CD14-positive monocyte (primary cell): ENCODE data around the gene METTL25. TPM values are rescaled to one million over a fixed set of nuclear protein-coding genes. Genes with fewer than 3 reads are reported as not detected.

Experiments used
- DNase-seq, 3 donors: peaks; one replicate each; pipeline ENCODE4 v3.0.0-alpha.2; 2011 to 2022
- H2AFZ ChIP-seq: 2 replicates; pipeline ENCODE4 v1.6.0; 2012; ENCODE audit warnings: mild to moderate bottlenecking, low read depth, low read length, inconsistent platforms; ENCODE audit not compliant: insufficient read depth, poor library complexity, severe bottlenecking
- H3K27ac ChIP-seq, 2 donors: 1 replicate in 1 of 2; 2 replicates in 1 of 2; pipeline ENCODE4 v1.5.1; 2012 to 2013; ENCODE audit warnings: low read length in 2 of 2, control low read depth in 1 of 2, inconsistent platforms in 1 of 2, low read depth in 1 of 2, mild to moderate bottlenecking in 1 of 2
- H3K27me3 ChIP-seq, 2 donors: one replicate each; pipeline versions ENCODE4 v1.6.0 to v1.6.1; 2011 to 2013; ENCODE audit warnings: low read length in 2 of 2; ENCODE audit not compliant: control insufficient read depth in 2 of 2, insufficient read depth in 2 of 2
- H3K36me3 ChIP-seq, 2 donors: replicated peaks in 1 of 2; 1 replicate in 1 of 2; 2 replicates in 1 of 2; pipeline versions ENCODE4 v1.5.1 to v1.6.1; 2012 to 2013; ENCODE audit warnings: low read length in 2 of 2, control low read depth in 1 of 2, inconsistent platforms in 1 of 2, mild to moderate bottlenecking in 1 of 2; ENCODE audit not compliant: insufficient read depth in 2 of 2, control insufficient read depth in 1 of 2
- H3K4me1 ChIP-seq, 2 donors: 1 replicate in 1 of 2; 2 replicates in 1 of 2; pipeline versions ENCODE4 v1.5.1 to v1.6.1; 2012 to 2013; ENCODE audit warnings: low read length in 2 of 2, control low read depth in 1 of 2, inconsistent platforms in 1 of 2, mild to moderate bottlenecking in 1 of 2, moderate library complexity in 1 of 2; ENCODE audit not compliant: insufficient read depth in 2 of 2, control insufficient read depth in 1 of 2
- H3K4me2 ChIP-seq: replicated peaks from 2 replicates; pipeline ENCODE3; 2012; ENCODE audit warnings: low read length, moderate library complexity, mild to moderate bottlenecking; ENCODE audit not compliant: poor library complexity, severe bottlenecking; ENCODE audit errors: extremely low read depth
- H3K4me3 ChIP-seq, 3 experiments: fragments of 200-600 bp in 1 of 3; sonication (generic) in 1 of 3; replicated peaks in 1 of 3; 1 replicate in 2 of 3; 2 replicates in 1 of 3; pipeline ENCODE4 v1.5.1; 2011 to 2013; ENCODE audit warnings: low read length in 3 of 3, mild to moderate bottlenecking in 3 of 3, control low read depth in 2 of 3, low read depth in 2 of 3, inconsistent platforms in 1 of 3, moderate library complexity in 1 of 3
- H3K79me2 ChIP-seq: 2 replicates; pipeline ENCODE4 v1.6.0; 2012; ENCODE audit warnings: mild to moderate bottlenecking, control low read depth, inconsistent platforms, low read length, moderate library complexity; ENCODE audit not compliant: insufficient read depth
- H3K9ac ChIP-seq: 2 replicates; pipeline ENCODE4 v1.6.0; 2017; ENCODE audit warnings: low read length, mild to moderate bottlenecking; ENCODE audit not compliant: insufficient read depth, poor library complexity, severe bottlenecking
- H3K9me3 ChIP-seq, 2 donors: replicated peaks in 1 of 2; 1 replicate in 1 of 2; 2 replicates in 1 of 2; pipeline versions ENCODE4 v1.5.1 to v1.6.1; 2012 to 2013; ENCODE audit warnings: low read length in 2 of 2, control low read depth in 1 of 2; ENCODE audit not compliant: control insufficient read depth in 1 of 2, insufficient read depth in 1 of 2
- H4K20me1 ChIP-seq: 2 replicates; pipeline ENCODE4 v1.6.0; 2012; ENCODE audit warnings: mild to moderate bottlenecking, low read length, control low read depth, moderate library complexity; ENCODE audit not compliant: insufficient read depth
- H3K27ac Mint-ChIP-seq, 7 donors: one replicate each; pipeline ENCODE4 v1.8.0; 2020; ENCODE audit warnings: mild to moderate bottlenecking in 7 of 7, mixed read lengths in 7 of 7, moderate library complexity in 6 of 7, inconsistent platforms in 2 of 7
- H3K27me3 Mint-ChIP-seq, 3 donors: one replicate each; pipeline ENCODE4 v1.8.0; 2021 to 2022; ENCODE audit warnings: low read depth in 3 of 3, mild to moderate bottlenecking in 3 of 3, mixed read lengths in 3 of 3, moderate library complexity in 3 of 3, inconsistent platforms in 1 of 3
- H3K36me3 Mint-ChIP-seq, 2 donors: one replicate each; pipeline ENCODE4 v1.8.0; 2020; ENCODE audit warnings: mixed read lengths in 2 of 2, inconsistent platforms in 1 of 2, mild to moderate bottlenecking in 1 of 2
- H3K4me1 Mint-ChIP-seq: one replicate; pipeline ENCODE4 v1.8.0; 2020; ENCODE audit warnings: mild to moderate bottlenecking, mixed read lengths
- H3K4me3 Mint-ChIP-seq, 2 donors: one replicate each; pipeline ENCODE4 v1.8.0; 2020; ENCODE audit warnings: mild to moderate bottlenecking in 2 of 2, mixed read lengths in 2 of 2, moderate library complexity in 1 of 2
- H3K9me3 Mint-ChIP-seq, 7 donors: one replicate each; pipeline ENCODE4 v1.8.0; 2020 to 2022; ENCODE audit warnings: mixed read lengths in 7 of 7, mild to moderate bottlenecking in 6 of 7, moderate library complexity in 6 of 7, inconsistent platforms in 2 of 7
- WGBS: methylation state at CpG from one replicate; pipeline ENCODE4 v1.1.5; 2013; ENCODE audit warnings: missing lambda C conversion rate; ENCODE audit not compliant: insufficient coverage; 5-methylcytosine and 5-hydroxymethylcytosine counted together
- intact Hi-C, 2 donors: fragments of 100-400 bp; cut with micrococcal nuclease; formaldehyde crosslinking; loops; one replicate each; pipeline versions ENCODE4 v1.15.0 to v1.15.1; 2023
- polyA plus RNA-seq, 3 donors: library from polyadenylated mRNA; depleted of rRNA in 1 of 3; unstranded in 2 of 3; stranded (reverse) in 1 of 3; fragments of 300-500 nt in 2 of 3; fragments of >200 nt in 1 of 3; fragmentation: Illumina TruSeq in 2 of 3; gene quantifications; 1 replicate in 2 of 3; 2 replicates in 1 of 3; pipeline ENCODE4 v1.2.3, GENCODE V29; 2012 to 2021
- TF ChIP-seq, protein P1 (sequence below): fragments of 200-600 bp; IDR thresholded peaks from one replicate; pipeline ENCODE4 v1.8.0; 2022; ENCODE audit warnings: antibody characterized with exemption, mild to moderate bottlenecking

The METTL25 gene
- polyA plus RNA-seq, 3 donors = 7.0 to 12.2 (median 8.1) TPM

DNA sequence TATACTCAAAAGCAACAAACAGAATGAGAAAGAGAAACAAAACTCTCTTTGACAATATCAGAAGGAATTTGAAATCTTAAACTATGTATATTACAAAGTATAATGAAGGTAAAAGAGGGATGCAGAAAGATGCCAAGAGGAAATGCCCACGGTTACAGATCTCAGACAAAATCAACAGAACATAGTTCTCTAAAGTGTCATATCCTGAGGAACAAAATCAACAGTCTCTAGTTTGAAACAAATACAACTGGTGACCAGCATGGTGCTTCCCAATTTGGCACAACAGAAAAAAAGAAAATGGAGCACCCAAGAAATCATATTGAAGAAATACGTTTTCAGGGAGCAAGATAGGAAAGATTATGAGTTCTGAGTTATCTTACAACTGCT, 116.5 kb downstream of the METTL25 start:
- H3K4me1 Mint-ChIP-seq = no peaks in the 10 kb centered on the region
- no peak overlapping the region for H3K27ac ChIP-seq
- peaks cover 0 to 6% of the 10 kb centered on the region in 2 donors for H3K36me3 ChIP-seq
- H3K27ac Mint-ChIP-seq = no peak overlapping the region
- TF ChIP-seq, protein P1, sequence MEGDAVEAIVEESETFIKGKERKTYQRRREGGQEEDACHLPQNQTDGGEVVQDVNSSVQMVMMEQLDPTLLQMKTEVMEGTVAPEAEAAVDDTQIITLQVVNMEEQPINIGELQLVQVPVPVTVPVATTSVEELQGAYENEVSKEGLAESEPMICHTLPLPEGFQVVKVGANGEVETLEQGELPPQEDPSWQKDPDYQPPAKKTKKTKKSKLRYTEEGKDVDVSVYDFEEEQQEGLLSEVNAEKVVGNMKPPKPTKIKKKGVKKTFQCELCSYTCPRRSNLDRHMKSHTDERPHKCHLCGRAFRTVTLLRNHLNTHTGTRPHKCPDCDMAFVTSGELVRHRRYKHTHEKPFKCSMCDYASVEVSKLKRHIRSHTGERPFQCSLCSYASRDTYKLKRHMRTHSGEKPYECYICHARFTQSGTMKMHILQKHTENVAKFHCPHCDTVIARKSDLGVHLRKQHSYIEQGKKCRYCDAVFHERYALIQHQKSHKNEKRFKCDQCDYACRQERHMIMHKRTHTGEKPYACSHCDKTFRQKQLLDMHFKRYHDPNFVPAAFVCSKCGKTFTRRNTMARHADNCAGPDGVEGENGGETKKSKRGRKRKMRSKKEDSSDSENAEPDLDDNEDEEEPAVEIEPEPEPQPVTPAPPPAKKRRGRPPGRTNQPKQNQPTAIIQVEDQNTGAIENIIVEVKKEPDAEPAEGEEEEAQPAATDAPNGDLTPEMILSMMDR = no peak
- H3K9me3 ChIP-seq = peaks cover 0 to 10% of the 10 kb centered on the region in 2 donors
- H3K4me1 ChIP-seq = no peaks in the 10 kb centered on the region
- DNase-seq = no peak
- H3K9ac ChIP-seq = no peak overlapping the region
- H3K4me2 ChIP-seq = no peak overlapping the region
- peaks cover 3 to 10% (median 8%) of the 10 kb centered on the region in 7 donors for H3K9me3 Mint-ChIP-seq
- H2AFZ ChIP-seq = no peak overlapping the region
- no peak overlapping the region for H3K4me3 ChIP-seq
- H3K79me2 ChIP-seq = no peaks in the 10 kb centered on the region
- H3K4me3 Mint-ChIP-seq = no peak overlapping the region
- no peaks in the 10 kb centered on the region for H4K20me1 ChIP-seq
- WGBS = 100% methylated on average over 1 of the region's 2 CpGs
- no peaks in the 10 kb centered on the region for H3K27me3 ChIP-seq
- H3K27me3 Mint-ChIP-seq = no peaks in the 10 kb centered on the region
- H3K36me3 Mint-ChIP-seq = peaks cover 16 to 17% of the 10 kb centered on the region in 2 donors
- intact Hi-C loops = no loop called here

DNA sequence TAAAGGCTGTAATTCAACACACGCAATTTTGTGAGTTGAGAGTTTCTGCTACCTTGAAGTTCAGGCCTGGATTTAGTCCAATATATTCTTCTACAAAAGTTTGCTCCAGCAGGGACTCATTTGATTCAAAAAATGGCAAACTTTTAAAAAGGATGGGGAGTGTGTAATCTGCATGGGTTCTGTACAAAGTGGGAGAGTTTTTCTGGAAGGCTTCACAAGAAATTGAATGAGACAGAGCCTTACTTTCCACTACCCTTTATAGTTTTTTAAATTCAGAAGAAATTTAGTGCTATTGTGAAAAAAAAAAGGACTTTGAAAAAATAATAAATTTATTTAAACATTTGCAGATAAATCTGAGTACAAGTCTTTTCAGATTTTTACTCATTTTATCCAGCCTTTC, 116.9 kb downstream of the METTL25 start:
- no peak for DNase-seq
- no CpG with 5 or more reads among the region's 1 CpG for WGBS
- H3K9me3 ChIP-seq = peaks cover 0 to 10% of the 10 kb centered on the region in 2 donors
- Mint-ChIP-seq H3K4me1 (no peaks in the 10 kb centered on the region), H3K36me3 (peaks cover 16 to 17% of the 10 kb centered on the region in 2 donors), H3K4me3 (no peak overlapping the region), H3K27ac (no peak overlapping the region), H3K9me3 (peaks cover 3 to 10% (median 8%) of the 10 kb centered on the region in 7 donors), H3K27me3 (no peaks in the 10 kb centered on the region)
- no peak overlapping the region for H3K4me3 ChIP-seq
- no peak overlapping the region for H3K27ac ChIP-seq
- H3K9ac ChIP-seq = no peak overlapping the region
- no peaks in the 10 kb centered on the region for H3K27me3 ChIP-seq
- TF ChIP-seq, protein P1 = no peak
- intact Hi-C loops = no loop called here
- no peaks in the 10 kb centered on the region for H3K4me1 ChIP-seq
- no peaks in the 10 kb centered on the region for H3K79me2 ChIP-seq
- no peak overlapping the region for H3K4me2 ChIP-seq
- no peaks in the 10 kb centered on the region for H4K20me1 ChIP-seq
- no peak overlapping the region for H2AFZ ChIP-seq
- H3K36me3 ChIP-seq = peaks cover 0 to 6% of the 10 kb centered on the region in 2 donors
